Suppressor macrophage treated with lipopolysaccharide for 1 hour (primary cell): ENCODE data around the gene HOXA10.
A peak's percentile ranks its signal among the peaks of the same experiment; 100 is the strongest.

ENCODE experiments used
- DNase-seq, 3 donors: peaks; one replicate each; pipeline ENCODE4 v3.0.0-alpha.2; 2020 to 2022

Gene HOXA10

GRCh38 chr7:27165089-27165995, 8.8 kb downstream of the HOXA10 start, which contains the start of gene HOXA9:
Gene HOXA9 (minus strand): TSS chr7:27165537. CDS start chr7:27165457, 80 bp downstream.
- peak; percentile 88 to 90 (median 89) for DNase-seq

DNA sequence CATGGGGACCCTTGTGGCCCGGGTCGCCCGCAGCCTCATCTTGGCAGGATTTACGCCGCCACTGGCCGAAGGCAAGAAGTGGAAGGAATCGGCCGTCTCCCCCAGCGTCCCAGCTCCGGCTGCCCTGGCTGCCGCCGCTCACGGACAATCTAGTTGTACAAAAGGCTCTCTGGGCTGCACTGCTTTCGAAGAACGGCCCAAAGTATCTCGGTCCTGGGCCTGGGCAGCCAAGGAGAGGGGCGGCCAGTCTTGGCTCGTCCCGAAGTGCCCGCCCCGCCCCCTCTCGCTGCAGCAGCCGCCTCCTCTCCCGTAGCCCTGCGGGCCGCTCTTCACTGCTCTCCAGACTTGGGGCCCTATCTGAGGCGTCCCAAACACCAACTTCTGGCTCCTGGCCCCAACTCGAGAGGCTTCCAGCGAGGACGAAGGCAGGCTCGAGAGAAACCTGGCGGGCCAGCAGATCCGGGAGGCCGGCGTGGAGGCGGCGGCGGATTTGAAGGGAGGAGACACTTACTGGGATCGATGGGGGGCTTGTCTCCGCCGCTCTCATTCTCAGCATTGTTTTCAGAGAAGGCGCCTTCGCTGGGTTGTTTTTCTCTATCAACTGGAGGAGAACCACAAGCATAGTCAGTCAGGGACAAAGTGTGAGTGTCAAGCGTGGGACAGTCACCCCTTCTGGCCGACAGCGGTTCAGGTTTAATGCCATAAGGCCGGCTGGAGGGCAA, 9.6 kb downstream of the HOXA10 start:
- peak in 2 of 3 donors; percentile 41 to 64 for DNase-seq

DNA sequence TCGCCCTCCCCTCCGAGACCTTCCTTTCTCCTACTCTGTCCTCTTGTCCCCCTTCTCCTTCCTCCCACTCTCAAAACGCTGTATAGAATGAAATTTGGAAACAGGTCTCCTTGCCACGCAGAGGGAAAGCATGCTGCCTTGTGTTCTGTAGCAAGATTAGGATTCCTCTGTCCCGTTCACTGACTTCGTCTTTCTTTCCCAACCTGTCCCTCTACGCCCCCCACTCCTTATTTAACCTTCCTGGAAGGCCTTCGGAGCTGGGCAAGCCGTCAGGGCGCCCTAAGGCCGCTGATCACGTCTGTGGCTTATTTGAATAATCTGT, 10.1 kb downstream of the HOXA10 start:
- no peak for DNase-seq

DNA sequence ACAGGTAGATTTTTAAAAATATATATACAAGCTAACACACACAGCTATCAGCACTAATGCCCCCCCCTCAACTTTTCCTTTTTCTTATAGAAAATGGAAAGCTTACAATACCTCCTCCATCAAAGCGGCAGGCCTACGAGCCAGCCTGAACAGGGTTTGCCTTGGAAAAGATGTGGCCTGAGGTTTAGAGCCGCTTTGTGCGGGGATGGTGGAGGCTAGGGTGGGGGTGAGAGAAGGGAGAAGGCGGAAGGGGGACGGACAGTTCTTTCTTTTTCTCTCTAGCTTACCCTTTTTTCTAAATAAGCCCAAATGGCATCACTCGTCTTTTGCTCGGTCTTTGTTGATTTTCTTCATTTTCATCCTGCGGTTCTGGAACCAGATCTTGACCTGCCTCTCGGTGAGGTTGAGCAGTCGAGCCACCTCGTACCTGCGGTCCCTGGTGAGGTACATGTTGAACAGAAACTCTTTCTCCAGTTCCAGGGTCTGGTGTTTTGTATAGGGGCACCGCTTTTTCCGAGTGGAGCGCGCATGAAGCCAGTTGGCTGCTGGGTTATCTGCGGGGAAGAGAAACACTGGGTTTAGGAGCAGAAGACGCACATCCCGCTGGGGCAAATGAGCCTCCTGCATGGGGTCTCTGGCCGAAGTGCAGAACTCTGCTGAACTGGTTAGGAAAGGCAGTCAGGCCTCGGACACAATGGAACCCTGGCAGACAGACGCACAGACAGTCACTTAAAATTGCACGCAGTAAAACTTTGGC, 10.7 kb downstream of the HOXA10 start:
- peak in 1 of 3 donors; percentile 1 for DNase-seq

DNA sequence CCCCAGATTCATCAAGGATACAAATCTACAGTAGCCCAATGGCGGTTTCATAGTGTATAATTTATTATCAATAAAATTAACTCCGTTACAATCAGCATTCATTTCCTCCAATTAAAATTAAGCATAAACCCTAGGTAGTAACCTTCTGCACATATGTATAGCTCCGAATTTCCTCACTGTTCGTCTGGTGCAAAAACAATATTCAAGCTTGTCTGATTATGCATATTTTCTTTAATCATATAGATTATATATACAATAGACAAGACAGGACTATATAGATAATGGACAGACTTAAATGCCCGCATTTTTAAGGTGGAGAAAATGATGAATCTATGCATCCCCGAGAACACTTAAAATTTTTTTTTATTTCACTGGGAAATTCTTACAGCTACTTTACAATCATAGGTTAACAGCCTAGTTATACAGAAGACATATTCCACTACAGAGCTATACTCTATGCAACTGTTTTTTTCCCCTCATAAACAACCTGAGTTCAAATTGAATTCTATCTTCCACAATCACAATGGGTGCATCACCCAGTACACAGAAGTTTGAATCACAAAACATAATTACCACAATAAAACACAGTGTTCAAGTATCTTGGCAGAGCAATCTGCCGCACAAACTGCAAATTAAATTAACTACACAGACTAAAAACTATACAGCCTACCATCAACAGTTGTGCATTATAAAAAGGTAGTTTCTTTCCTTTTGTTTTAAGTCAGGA, 11.4 kb downstream of the HOXA10 start:
- no peak for DNase-seq

DNA sequence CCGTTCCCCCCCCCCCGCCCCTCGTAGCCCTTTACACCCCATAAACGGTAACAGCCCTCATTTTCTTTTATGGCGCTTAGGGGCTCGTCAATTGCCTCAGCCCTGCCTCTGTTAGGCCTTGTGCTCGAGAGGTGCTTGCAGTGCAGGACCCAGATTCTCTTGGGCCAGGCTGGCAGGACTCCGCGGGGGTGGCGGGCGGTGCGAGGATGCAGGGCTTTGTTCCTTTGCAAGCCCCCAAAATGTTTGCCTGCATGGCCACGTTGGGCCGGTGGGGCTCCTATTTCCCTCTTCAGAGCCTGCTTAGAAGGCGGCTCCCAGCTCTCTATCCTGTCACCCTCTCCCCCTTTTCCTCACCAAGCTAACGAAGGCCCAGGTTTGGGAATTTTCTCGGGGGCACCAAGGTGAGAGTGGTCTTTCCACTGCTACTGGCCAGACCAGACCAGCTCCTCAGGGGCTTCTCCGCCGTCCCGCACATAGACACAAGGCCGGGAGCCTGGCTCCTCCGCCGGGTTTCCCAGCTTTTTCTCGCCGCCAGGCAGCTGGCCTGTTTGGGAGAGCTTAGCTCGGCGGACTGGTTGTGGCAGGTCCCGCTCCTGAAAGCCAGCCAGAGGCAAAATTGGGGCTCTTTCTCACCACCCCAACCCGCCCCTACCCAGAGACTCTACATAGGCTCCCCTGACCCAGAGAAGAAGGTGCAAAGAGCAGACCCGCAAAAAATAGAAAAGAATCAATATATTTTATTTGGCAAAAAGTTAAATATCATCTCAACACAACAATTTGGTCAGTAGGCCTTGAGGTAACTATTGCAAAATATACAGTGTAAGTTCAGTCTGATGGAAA, 12.2 kb downstream of the HOXA10 start:
- DNase-seq, result no peak

- peak; percentile 71 to 82 (median 76) for DNase-seq
These were observed 12.9 kb downstream of the HOXA10 start for GRCh38 chr7:27161214-27161720.

DNA sequence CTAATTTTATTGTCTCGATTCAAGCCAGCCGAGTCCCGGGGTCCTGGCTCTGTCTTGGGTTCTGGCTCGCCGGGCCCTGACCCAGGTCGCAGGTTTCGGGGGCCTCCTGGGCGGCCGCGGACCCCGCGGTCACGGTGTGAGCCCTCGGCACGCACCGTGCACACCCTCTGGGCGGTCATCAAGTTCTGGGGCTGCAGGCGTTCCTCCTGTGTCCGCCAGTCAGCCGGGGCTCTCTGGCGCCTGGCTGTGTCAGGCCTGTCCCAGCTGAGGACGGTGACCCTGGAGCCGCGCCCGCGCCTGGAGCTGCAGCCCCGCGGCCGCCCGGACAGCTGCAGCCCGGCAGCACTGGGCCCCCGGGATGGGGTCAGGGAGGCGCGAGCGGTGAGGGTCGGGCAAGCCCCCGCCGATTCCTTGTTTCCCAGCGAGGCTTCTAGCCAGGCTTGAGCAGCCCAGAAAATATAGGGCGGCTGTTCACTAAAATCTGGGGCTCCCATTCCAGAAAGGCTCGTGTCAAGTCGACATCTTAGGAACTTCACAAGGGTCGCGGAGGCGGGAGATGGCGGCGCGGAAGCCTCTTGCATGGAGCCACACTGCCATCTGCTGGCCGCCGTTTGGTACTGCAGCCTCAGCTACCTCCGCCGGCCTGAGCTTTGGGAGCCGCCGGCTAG, 13.4 kb downstream of the HOXA10 start:
- DNase-seq, result peak; percentile 86 to 93 (median 92)

DNA sequence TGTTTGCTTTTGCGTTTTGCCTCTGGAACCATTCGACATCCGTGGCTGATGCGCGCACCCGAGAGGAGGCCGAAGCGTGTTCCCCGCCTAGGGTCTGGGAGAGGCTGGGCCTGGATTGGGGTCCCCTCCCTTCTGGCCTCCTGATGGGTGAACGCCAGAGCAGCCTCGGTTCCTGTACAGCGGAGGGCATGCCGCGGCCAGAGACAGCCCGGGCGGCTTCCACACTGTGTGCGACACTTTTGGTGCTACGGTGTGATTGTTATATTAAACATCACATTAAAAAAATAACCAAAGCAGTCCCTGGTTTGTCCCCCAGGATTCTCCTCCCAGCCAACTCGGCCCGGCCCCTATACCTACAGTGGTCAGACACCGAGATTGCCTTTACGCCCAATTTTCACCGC, 14.0 kb downstream of the HOXA10 start:
- DNase-seq, result no peak

DNA sequence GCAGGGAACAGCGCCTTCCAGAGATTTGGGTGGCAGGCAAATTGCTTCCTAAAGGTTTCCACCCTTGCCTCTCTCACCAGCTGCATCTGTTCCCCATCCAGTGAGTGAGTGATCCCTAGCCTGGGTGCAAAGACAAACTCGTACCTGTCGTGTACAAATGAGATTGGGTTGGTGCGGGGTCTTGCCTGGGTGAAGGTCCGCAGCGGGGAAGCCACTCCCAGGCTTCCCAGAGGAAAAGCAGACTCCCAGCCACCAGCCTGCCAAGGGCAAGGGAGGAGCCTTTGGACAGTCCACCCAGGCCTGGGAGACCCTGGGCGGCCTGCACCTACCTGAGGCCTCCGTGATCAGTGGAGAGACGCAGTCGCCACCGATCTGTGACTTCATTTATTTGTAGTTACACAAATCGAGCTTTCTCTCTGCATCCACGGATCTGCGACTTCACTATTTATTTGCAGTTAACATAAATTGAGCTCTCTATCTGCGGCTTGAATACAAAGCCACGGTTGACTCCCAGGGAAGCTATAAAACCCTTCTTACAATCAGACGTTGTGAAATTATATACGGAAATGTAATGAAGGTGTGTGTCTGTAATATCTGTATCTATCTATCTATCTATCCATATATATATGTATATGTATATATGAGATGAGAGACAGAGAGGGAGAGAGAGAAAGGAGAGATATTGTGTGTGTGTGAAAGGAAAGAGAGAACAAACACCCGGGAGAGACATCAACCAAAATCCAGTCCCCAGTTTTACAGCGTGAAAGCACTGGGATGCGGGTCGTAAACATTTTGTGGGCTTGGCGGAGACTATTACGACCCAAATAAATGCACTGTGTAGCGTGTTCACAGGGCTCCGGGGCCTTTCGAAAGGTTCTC, 14.6 kb downstream of the HOXA10 start:
- no peak for DNase-seq

DNA sequence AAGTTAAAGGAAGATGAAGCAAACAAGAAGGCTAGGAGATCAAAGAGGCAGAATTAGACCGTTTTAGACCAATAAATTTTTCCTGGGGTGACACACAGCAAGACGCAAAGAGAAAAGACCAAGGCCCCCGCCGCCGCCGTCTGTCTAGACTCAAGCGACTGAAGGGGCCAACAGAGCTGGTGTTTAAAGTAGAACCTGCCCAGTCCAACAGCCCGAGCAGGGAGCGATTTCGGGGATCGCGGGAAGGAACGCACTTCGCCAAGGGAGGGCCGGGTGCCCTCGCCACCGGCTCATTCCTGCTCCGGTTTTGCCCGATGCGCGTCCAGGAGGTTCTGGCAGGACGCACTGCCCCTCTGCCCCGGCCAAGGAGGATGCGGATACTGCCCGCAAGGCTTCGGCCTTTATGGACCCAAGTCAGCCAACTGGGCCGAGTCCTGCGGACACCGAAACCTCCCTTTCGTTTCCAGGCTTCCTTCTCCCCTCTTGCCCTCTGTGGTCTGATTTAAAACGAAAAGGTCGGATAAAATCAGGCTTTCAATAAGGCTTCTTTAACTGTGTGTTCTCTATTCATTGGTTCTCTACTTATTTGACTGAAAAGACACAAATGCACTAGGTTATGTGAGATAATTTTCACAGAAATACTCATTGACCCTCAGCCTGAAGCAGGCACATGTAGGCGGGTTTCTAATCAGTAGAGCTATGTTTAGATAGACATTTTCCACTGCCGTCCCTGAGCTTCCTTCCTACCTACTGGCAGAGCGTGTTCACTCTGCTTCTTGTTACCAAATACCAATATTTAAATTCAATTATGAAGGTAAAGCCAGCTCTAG, 15.5 kb downstream of the HOXA10 start:
- no peak for DNase-seq

DNA sequence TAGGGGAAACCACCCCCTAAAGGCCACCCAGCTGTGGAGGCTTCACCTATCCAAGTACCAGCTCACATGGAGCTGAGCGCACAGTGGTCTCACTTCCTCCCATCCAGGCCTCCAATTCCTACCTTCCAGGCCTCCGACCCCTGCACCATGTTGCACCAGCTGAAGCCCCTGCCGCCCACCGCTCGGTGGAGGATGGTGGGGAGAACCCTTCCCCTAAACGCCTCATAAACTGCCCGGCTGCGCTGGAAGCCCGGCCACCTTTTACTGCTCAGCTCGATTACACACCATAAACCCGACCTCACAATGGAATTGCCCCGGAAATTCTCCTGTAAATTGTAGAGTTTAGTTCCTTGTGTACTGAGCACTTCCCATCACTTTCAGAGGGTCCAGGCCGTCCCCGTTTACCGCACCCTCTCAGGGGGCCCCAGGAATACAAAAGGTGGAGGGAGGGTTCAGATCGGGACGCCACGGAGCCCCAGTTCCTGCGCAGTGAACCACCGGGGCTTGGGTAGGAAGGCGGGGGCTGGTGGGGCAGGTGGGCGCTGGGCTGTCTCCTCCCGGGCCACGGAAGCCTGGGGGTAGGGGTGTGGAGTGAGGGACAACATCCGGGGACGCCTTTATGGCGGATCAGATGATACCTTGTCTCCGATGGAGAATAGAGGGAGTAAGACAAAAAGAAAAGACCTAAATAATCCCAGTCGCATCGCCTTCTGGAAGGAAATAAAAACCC, 16.3 kb downstream of the HOXA10 start:
- no peak for DNase-seq

GRCh38 chr7:27156916-27157701, 17.0 kb downstream of the HOXA10 start:
- no peak for DNase-seq

DNA sequence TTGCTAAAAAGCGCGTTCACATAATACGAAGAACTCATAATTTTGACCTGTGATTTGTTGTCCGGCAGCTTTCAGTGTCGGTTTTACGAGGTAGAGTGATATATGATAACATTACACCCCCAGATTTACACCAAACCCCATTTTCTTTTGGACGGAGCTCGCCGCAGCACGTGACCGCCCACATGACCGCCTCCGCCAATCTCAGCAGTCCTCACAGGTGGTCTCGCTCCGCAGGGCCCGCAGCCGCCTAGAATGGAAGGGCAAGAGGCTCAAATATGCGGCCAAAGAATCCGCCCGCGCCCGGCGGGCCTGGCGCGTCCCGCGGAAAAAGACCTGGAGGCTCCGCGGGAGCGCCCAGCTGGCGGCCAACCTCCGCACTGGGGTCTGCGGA, 17.6 kb downstream of the HOXA10 start, which contains the start of gene HOXA7:
Gene HOXA7 (minus strand): TSS at position 168 of the 391 bp plus-strand sequence. CDS start 130 bp downstream, at position 38.
- peak in 1 of 3 donors; percentile 28 for DNase-seq

DNA sequence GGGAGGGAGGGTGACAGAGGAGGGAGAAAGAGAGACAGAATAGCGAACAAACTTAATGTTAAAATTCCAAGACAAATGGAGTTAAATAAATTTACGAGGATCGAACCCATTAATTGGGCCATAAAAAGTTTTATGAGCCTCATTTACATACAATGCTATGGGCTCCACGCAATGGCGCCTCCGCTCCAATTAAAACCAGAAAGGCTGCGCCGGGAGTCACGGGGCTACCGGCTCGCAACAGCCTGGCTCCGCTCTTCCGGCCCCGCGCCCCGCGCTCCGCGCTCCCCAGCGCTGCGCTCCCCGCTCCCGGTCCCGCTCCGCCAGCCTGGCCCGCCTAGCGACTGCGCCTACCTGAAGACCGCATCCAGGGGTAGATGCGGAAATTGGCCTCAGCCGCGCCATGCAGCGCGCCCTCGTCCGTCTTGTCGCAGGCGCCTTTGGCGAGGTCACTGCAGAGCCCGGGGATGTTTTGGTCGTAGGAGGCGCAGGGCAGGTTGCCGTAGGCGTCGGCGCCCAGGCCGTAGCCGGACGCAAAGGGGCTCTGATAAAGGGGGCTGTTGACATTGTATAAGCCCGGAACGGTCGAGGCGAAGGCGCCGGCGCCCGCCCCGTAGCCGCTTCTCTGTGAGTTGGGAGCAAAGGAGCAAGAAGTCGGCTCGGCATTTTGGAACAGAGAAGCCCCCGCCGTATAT, 18.2 kb downstream of the HOXA10 start:
- peak in 1 of 3 donors; percentile 54 for DNase-seq
